ENCODE measurements around the gene SYCN. TPM values are rescaled to one million over a fixed set of nuclear protein-coding genes. Genes with fewer than 3 reads are reported as not detected.
"Not testable (repeated sequence)": the region's sequence is repeated elsewhere in the genome, so short reads cannot be mapped to it uniquely, and the experiment has no call there.

The SYCN gene
- total RNA-seq, 1 experiment from 2014 or later: not detected

GRCh38 chr19:39224910-39225309, 20.8 kb upstream of the SYCN start:
- CTCF ChIA-PET: no interaction called here
- TF ChIP-seq CTCF (IDR thresholded peaks at IDR 0.05; ENCODE audit: unreplicated experiment): no peak
- no peaks in the 10 kb centered on the region for H3K4me1 Mint-ChIP-seq (ENCODE audit: insufficient read depth, unreplicated experiment)
- POLR2A ChIA-PET: no interaction called here
- H3K9me3 Mint-ChIP-seq (ENCODE audit: unreplicated experiment): no peaks in the 10 kb centered on the region
- no peaks in the 10 kb centered on the region for H3K36me3 Mint-ChIP-seq (ENCODE audit: insufficient read depth, unreplicated experiment)
- intact Hi-C loops (cut with micrococcal nuclease): no loop called here
- peaks cover 66% of the 10 kb centered on the region for H3K27me3 Mint-ChIP-seq (ENCODE audit: insufficient read depth, unreplicated experiment)
- no peak for DNase-seq (ENCODE audit: unreplicated experiment)
- H3K27ac Mint-ChIP-seq (ENCODE audit: low read depth, unreplicated experiment): no peak overlapping the region
- H3K4me3 Mint-ChIP-seq (ENCODE audit: unreplicated experiment): no peak overlapping the region
- no TSS peak for BruUV-seq (replicated peaks)

- ChIA-PET CTCF (no interaction called here), POLR2A (interaction anchor here (0.7 to 1.1 kb wide), 2 partner anchors 28 to 83 kb away, joined by 3 read pairs; no protein-coding TSS in a partner anchor)
- peak; percentile 23 for DNase-seq (ENCODE audit: unreplicated experiment)
- H3K27ac Mint-ChIP-seq (ENCODE audit: low read depth, unreplicated experiment): no peak overlapping the region
- no peak for TF ChIP-seq CTCF (IDR thresholded peaks at IDR 0.05; ENCODE audit: unreplicated experiment)
- no peak overlapping the region for H3K4me3 Mint-ChIP-seq (ENCODE audit: unreplicated experiment)
- no peaks in the 10 kb centered on the region for H3K36me3 Mint-ChIP-seq (ENCODE audit: insufficient read depth, unreplicated experiment)
- H3K4me1 Mint-ChIP-seq (ENCODE audit: insufficient read depth, unreplicated experiment): no peaks in the 10 kb centered on the region
- H3K9me3 Mint-ChIP-seq (ENCODE audit: unreplicated experiment): no peaks in the 10 kb centered on the region
- peaks cover 64% of the 10 kb centered on the region for H3K27me3 Mint-ChIP-seq (ENCODE audit: insufficient read depth, unreplicated experiment)
- intact Hi-C loops (cut with micrococcal nuclease): no loop called here
- no TSS peak for BruUV-seq (replicated peaks)
These were observed 19.7 kb upstream of the SYCN start for GRCh38 chr19:39223703-39224279.

- H3K27ac Mint-ChIP-seq (ENCODE audit: low read depth, unreplicated experiment); H3K9me3 Mint-ChIP-seq (ENCODE audit: unreplicated experiment); POLR2A ChIA-PET; intact Hi-C loops (cut with micrococcal nuclease); DNase-seq (ENCODE audit: unreplicated experiment); H3K36me3 Mint-ChIP-seq (ENCODE audit: insufficient read depth, unreplicated experiment); H3K4me1 Mint-ChIP-seq (ENCODE audit: insufficient read depth, unreplicated experiment); BruUV-seq (replicated peaks); H3K4me3 Mint-ChIP-seq (ENCODE audit: unreplicated experiment): not testable (repeated sequence)
- peaks cover 36% of the 10 kb centered on the region for H3K27me3 Mint-ChIP-seq (ENCODE audit: insufficient read depth, unreplicated experiment)
- CTCF ChIA-PET: interaction anchor here (0.6 kb wide), 1 partner anchor 44 kb away, joined by 4 read pairs; no protein-coding TSS in a partner anchor
These were observed 15.0 kb upstream of the SYCN start for GRCh38 chr19:39219108-39219507.

GRCh38 chr19:39218230-39219007, 14.4 kb upstream of the SYCN start:
- DNase-seq (ENCODE audit: unreplicated experiment): no peak
- CTCF ChIA-PET: no interaction called here
- H3K9me3 Mint-ChIP-seq (ENCODE audit: unreplicated experiment): no peaks in the 10 kb centered on the region
- H3K36me3 Mint-ChIP-seq (ENCODE audit: insufficient read depth, unreplicated experiment): no peaks in the 10 kb centered on the region
- H3K4me1 Mint-ChIP-seq (ENCODE audit: insufficient read depth, unreplicated experiment): no peaks in the 10 kb centered on the region
- TF ChIP-seq CTCF (IDR thresholded peaks at IDR 0.05; ENCODE audit: unreplicated experiment): no peak
- POLR2A ChIA-PET: no interaction called here
- peaks cover 35% of the 10 kb centered on the region for H3K27me3 Mint-ChIP-seq (ENCODE audit: insufficient read depth, unreplicated experiment)
- H3K27ac Mint-ChIP-seq (ENCODE audit: low read depth, unreplicated experiment): no peak overlapping the region
- no TSS peak for BruUV-seq (replicated peaks)
- no peak overlapping the region for H3K4me3 Mint-ChIP-seq (ENCODE audit: unreplicated experiment)
- intact Hi-C loops (cut with micrococcal nuclease): no loop called here

Measured in MCF 10A (cell line).